Stimulated activated CD8-positive, alpha-beta memory T cell treated with anti-CD3 and anti-CD28 coated beads, Interleukin-12 subunit alpha, Interleukin-12 subunit beta, amount 100 ng/mL, for 4 hours (primary cell): ENCODE results near the gene SLC22A14.
"Not testable (repeated sequence)": the region's sequence is repeated elsewhere in the genome, so short reads cannot be mapped to it uniquely, and the experiment has no call there.

ENCODE experiments used
- DNase-seq: peaks from one replicate; pipeline ENCODE4 v3.0.0-alpha.2; 2020; ENCODE audit warnings: low read depth

Gene SLC22A14, protein sequence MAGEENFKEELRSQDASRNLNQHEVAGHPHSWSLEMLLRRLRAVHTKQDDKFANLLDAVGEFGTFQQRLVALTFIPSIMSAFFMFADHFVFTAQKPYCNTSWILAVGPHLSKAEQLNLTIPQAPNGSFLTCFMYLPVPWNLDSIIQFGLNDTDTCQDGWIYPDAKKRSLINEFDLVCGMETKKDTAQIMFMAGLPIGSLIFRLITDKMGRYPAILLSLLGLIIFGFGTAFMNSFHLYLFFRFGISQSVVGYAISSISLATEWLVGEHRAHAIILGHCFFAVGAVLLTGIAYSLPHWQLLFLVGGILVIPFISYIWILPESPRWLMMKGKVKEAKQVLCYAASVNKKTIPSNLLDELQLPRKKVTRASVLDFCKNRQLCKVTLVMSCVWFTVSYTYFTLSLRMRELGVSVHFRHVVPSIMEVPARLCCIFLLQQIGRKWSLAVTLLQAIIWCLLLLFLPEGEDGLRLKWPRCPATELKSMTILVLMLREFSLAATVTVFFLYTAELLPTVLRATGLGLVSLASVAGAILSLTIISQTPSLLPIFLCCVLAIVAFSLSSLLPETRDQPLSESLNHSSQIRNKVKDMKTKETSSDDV

DNA sequence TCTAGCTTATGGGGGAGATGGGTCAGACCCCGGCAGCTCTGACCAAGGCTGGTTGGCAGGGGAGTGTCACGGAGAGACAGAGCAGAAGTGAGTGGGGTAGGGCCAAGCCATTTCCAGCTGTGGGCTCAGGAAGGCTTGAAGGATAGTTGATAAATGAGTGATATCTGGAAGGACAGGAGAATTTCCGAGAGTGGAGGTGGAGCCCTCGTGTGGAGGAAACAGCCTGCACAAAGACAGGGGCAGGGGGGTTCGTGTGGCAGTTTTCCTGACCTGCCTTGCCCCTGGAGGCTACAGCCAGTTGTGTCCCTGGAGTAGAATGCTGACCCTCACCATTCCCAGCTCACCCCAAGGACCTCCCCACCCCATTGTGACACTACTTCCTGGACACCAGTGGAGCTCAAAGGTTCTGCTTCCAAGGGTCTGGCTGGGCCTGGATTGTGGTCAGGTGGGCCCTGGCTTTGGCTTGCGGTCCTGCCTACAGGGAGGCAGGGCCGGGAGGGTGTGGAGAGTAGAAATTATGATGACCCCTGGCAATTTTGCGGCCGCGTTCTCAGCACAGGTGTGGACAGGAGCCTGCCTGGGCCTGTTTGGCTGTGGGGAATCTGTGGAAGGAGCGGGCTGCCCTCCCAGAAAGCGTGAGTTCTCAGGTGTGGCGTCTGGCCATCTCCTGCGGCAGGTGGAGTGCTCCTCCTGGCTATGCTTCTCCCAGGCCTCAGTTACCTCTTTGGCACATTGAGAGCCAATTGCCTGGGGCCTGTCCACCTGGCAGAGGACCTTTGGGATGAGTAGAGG is at the start of gene SLC22A14:
Gene SLC22A14 (plus strand): TSS at position 400 of the 792 bp plus-strand sequence. CDS start 23,733 bp downstream, outside the sequence.
- DNase-seq, result no peak

DNA sequence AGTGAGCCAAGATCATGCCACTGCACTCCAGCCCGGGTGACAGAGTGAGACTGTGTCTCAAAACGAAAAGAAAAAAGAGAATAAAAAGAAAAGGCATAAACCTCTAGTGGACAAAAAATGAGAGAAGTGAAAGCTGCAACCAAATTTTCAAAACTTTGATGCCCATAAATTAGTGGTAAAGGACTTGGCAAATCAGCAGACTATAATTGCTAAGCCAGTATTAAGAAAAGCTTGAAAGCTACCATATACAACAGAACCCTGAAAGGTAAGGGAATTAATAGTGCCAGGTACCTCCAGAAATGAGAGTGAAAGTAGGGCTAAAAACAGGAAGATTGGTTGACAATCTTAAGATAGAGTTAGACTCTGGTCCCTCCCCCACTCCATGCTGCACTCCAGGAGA is 49.4 kb upstream of the SLC22A14 start:
- no peak for DNase-seq

DNA sequence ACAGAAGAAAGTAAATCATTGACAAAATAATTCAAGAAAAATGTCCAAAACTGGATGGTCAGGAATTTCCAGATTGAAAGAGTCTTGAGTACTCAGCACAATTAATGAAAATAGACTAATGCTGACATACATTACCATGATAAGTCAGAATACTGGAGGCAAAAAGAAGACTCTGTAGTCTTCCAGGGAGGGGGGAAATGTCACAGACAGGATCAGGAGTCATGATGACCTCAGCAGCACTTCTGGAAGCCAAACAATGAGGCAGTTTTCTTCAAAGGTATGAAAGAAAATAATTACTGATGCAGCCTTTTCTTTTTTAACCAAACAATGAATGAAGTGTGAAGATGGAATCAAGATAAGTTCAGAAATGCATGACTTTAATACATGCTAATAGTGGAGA is 46.6 kb upstream of the SLC22A14 start:
- no peak for DNase-seq

DNA sequence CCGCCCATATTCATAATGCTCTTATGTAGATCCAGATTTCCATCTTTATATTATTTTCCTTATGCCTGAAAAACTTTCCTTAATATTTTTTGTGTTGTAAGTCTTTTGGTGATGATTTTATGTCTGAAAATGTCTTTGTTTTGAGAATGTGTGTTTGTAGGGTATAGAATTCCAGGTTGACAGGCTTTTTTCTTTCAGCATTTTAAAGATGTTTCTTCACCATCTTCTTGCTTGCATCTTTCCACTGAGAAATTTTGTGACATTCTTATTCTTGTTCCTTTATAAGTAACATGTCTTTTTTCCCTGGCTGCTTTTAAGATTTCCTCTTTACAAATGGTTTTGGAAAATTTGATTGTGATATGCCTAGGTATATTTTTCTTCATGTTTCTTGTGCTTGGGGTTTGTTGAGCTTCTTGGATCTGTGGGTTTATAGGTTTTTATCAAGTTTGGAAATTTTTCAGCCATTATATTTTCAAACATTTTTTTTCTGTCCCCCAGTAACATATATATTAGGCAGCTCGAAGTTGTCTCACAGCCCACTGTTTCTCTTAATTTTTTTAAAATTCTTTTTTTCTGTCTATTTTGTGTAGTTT is 43.6 kb upstream of the SLC22A14 start:
- DNase-seq, result no peak

DNA sequence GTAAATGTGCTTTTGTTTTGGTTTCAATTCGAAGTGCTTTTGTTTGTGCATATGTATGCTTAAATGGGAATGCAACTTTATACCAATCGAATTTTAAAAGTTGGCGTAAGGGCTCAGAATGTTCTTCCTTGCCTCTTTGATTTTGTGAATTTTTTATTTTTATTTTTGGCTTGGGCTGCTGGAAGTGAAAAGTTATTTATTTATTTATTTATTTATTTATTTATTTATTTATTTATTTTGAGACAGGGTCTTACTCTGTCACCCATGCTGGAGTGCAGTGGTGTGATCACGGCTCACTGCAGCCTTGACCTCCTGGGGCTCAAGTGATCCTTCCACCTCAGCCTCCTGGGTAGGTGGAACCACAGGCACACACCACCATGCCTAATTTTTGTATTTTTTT is 39.3 kb upstream of the SLC22A14 start:
- not testable (repeated sequence) for DNase-seq

DNA sequence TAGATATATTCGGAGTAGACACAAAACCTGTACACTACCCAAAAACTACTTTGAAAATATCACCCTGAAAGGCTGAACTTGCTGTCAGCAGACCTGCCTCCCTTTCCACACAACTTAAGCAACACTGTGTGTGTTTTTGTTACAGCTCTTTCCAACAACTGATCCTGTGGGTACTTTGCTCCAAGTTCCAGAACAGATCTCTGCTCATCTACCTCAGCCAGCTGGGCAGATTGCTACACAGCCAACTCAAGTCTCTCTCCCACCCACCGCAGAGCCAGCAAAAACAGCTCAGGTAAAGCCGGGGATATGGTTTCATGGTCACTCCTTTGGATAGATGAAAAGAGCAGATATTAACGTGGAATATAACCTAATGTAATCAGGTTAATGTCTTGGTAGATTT is 36.2 kb upstream of the SLC22A14 start:
- no peak for DNase-seq

DNA sequence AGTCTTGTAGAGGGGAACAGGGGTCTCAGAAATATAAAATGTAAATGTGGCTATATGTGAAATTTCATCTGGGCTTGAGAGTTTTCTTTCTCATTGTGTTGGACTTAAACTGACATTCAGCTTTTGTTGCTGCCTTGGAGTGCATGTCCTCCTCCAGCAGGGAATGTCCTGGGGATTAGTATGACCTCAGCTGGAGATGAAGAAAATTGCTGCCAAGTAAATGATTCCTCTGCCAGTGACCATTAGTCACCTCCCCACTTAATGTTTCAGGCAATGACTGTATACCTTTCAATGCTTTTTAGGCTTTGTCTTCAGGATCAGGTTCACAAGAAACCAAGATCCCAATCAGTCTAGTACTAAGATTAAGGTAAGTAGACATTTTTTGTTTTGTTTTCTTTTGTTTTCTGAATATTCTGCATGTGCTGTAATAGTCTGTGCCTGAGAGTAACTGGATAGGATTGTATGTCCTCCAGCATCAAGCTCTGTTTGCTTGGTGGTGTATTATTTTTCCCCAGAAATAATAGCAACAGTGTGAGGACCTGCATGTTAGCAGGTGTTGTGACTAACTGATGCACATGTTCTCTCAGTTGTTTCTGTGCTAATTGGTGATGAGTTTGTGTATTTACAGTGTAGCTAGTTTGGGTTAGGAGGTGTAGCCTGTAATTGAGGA is 34.6 kb upstream of the SLC22A14 start:
- DNase-seq, result no peak

DNA sequence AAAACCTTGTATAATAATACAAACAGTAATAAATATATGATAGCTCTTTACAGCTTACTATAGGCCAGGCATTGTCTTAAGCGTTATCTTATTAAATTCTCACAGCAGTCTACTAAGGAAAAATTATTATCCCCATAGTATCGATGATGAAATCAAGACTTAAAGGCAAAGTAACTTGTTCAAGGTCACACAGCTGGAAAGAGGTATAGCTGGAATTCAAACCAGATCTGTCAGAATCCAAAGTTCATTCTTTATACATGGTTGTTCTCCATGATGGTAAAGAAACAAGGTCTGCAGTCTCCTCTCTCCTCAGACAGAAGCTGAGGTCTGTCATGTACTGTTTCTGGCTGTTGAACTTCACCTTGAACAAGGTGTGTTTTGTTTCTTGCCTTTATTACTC is 31.9 kb upstream of the SLC22A14 start:
- DNase-seq, result no peak

DNA sequence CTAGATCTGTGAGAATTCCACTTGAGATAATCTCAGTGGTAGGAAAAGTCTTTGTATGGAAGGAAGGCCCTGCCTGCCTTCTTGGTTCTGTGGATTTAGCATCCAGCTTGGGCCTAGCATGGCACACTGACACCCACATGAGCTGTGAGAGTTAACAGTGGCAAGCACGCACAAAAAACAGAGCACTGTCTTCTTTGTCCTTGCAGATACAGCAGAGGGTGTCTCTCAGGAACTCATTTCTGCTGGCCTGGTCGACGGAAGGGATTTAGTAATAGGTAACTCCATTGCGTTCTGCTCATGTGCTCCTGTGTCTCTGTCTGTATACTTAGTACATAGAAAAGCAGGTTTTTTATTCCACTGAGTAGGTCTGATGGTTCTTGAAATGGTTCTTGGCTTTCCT is 30.9 kb upstream of the SLC22A14 start:
- no peak for DNase-seq

DNA sequence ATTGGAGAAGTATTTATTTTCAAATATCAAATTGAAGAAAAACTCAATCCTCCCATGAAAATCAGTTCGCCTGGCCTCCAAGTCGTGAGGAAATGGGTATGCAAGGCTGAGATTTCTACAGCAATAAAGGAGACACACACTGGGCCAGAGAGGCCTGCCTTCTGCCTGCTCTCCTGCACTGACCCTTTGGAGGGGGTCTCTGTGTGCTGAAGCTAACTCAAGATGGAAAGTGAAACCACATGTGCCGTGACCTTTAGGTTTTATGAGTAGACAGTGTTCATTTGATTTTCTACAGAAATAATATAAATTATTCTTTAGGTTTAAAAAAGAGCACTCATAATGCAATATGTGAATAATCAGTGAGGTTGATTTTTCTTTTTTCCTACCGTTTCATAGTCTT is 28.4 kb upstream of the SLC22A14 start:
- DNase-seq, result no peak

DNA sequence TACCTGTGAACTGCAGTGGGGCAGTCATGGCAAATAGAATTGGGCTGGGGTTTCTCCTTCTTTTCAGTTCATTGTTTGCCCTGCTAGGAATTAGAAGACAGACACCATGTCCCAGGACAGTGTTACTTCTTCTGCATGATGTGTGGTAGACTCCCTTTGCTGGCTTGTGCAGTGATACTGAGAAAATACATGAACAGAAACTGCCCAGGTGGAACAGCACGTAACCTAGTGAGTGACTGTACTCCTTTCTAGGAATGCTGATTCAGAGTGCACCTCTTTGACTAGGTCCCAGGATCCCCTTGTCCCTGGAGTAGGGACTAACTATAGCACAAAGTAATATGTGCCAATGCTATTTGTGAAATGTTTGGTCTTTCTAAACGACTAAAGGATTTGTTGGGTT is 27.2 kb upstream of the SLC22A14 start:
- no peak for DNase-seq

DNA sequence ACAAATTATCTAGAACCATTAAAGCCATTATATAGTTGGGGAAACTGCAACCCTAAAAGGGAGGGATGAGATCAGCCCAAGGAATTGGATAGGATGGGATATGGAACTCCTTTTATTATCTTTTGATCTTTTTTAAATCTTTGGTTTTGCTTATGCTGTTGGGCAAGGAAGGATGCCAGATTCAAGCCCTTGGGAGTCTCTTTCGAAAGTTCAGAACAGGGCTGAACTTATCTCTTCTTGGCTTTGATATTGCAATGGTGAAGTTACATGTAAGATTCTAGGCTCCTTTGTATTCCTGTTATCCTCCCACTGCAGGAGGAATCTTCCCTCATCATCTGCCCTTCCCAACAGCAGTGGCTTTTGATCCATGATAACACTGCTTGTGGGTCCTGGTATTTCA is 26.5 kb upstream of the SLC22A14 start:
- no peak for DNase-seq

DNA sequence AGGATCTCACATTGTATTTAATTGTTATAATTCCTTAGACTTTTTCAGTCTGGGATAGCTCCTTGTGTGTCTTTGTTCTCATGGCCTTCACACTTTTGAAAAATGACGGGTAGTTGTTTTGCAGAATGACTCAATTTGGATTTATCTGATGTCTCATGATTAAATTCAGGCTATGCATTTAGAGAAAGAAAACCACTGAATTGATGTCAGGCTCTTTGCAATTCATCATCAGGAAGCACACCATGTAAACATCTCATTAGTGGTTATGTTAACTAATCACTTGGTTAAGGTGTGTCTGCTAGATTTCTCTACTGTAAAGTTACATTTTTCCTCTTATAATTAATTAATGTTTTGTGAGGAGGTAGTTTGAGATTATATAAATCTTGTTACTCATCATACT is 24.5 kb upstream of the SLC22A14 start:
- no peak for DNase-seq

DNA sequence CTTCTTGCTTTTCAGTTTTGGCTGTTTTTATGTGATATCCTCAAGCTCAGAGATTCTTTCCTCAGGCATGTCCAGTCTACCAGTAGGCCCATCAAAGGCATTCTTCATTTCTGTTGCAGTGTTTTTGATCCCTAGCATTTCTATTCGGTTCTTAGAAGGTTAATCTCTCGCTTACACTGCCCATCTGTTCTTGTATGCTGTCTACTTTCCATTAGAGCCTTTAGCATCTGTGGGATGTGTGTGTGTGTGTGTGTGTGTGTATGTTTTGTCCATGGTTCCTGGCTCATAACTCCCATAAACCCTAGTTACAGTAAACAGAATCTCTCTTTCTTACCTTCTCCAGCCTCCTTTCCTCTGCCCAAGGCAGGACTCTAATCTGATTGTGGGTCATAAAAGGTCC is 21.6 kb upstream of the SLC22A14 start:
- no peak for DNase-seq

DNA sequence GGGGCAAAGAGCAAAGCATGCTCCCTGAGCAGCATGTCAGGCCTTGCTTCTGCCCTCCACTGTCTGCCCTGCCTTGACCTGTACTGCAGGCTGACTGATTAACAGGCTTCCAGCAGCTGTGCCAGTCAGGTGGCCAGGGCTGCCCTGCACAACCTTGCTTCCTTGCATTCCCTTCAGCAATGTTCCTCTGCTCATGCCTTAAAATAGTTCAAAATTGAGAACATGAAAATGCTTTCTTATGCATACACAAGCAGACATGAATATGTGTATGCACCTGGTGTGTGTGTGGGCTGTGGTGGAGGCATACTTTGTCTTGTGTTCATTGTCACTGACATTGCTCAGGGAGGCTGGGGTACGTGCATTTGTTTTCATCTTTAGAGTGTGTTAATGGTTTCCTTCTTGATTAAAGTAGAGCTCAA is 17.7 kb upstream of the SLC22A14 start:
- no peak for DNase-seq

DNA sequence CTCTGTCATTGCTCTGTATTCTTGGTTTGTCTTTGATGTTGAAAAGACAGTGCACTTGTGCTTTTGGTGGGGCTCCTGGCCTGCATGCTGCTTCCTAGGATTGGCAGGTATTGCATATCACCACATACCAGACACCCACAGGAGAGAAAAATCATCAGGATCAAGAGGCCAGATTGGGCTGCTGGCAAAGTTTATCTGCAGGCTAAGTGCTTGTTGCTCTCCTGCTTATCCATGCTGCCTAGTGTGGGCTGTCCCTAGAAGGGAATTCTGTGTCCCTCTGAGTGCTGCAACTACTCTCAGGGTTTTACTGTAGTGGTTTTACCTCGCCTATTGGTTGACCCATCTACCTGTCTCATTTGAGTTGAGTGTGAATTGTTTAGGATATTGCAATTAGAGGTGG is 17.3 kb upstream of the SLC22A14 start:
- DNase-seq, result no peak

DNA sequence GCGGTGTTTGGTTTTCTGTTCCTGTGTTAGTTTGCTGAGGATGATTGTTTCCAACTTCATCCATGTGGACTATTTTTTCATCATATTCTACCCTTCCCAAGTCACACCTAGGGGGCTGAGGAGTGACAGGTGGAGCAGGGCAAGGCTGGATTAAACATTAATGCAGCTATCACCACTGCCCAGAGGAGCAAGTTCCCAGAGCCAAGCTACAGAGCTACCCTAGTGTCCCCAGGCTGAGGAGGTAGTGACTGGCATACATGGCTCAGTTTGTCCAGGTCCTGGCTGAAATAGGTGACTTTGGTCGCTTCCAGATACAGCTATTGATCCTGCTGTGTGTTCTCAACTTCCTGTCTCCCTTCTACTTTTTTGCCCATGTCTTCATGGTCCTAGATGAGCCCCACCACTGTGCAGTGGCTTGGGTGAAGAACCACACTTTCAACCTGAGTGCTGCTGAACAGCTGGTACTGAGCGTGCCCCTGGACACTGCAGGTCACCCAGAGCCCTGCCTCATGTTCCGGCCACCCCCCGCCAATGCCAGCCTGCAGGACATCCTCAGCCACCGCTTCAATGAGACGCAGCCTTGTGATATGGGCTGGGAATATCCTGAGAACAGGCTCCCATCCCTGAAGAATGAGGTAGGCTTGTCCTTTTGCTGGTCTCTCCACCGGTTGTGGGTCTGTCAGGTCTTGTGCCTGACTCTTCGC is 16.3 kb upstream of the SLC22A14 start, which contains the start of gene SLC22A13:
Gene SLC22A13 (plus strand): TSS at position 209 of the 704 bp plus-strand sequence. CDS start 49 bp downstream, at position 258.
- DNase-seq, result no peak

DNA sequence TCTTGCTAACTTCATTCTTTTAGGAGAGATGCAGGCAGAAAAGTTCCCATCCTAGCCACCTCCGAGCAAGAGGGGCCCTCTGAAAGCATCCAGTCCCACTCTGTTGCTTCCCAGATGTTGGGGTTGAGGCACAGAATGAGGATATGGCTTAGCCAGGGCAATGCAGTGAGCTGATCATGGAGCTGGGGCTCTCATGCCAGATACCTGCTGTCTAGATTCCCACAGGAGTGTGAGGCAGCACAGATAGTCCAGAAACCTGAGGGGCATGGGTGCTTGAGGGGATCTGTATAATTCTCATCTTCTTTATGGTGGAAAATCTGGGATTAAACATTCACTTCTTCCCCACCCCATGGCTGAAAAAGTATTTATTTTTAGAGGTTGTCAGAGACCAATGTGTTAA is 15.3 kb upstream of the SLC22A14 start:
- no peak for DNase-seq

DNA sequence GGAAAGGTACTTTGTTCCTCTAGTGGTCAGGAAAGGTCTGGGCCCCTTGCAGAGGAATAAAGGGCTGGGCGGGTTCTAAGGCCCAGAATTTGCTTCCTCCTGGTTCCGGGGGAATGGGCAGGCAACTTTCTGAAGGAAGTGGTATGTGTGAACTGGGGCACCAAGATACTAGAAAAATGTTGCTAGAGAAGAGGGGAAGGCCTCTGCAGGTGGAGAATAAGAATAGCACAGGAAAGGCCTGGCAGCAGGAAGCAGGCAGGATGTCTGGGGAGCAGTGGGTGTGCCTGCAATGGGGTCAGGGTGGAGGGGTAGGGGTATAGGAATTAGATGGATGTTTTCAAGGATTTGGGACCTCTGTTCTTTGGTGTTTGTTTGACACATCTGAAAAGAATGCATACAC is 14.4 kb upstream of the SLC22A14 start:
- no peak for DNase-seq

DNA sequence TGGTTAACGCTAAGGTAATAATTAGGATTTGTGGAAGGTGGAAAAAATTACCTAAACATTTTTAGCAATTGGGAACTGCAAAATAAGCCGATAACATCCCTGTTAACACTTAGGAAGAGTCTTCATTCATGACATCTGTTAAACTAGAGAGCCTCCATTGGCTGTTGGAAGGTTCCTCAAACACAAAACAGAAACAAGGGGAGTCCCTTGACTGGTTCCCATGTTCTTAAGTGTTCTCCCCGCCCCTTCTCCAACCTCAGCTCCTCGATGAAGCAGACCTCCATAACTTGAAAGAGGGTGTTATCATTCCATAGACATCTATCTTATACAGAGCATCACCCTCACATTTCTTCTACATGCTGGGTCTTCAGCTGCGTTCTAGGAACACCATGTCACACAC is 14.0 kb upstream of the SLC22A14 start:
- DNase-seq, result no peak

DNA sequence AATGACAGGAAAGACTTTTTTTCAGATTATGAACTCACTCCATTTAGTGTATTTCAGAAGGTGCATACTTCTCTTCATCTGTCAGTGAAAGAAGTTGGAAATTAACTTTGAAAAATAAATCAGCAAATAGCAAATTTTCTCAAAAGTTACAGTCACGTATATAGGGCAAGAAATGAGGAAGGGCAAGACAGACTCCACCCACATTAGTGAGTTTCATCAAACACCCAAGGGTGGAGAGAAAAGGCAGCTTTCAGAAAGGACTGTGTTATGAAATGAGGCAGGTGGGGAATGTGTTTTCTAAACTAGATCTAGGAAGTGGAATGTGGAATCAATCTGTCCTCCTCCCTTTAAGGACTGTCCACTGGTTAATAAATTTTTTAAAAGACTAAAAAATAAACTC is 13.6 kb upstream of the SLC22A14 start:
- no peak for DNase-seq
